GM18868 (cell line): ENCODE data around the gene TERT.

Source experiments
- ATAC-seq: cut with Tn5 transposase; IDR thresholded peaks from one replicate; pipeline ENCODE4 v1.9.1; 2021; ENCODE audit warnings: mild to moderate bottlenecking, moderate library complexity; ENCODE audit not compliant: unreplicated experiment

TERT gene

GRCh38 chr5:1209896-1210776 lies 84.7 kb downstream of the TERT start:
- ATAC-seq: no peak

- ATAC-seq: no peak
Measured at GRCh38 chr5:1209489-1209852, 85.4 kb downstream of the TERT start.

DNA sequence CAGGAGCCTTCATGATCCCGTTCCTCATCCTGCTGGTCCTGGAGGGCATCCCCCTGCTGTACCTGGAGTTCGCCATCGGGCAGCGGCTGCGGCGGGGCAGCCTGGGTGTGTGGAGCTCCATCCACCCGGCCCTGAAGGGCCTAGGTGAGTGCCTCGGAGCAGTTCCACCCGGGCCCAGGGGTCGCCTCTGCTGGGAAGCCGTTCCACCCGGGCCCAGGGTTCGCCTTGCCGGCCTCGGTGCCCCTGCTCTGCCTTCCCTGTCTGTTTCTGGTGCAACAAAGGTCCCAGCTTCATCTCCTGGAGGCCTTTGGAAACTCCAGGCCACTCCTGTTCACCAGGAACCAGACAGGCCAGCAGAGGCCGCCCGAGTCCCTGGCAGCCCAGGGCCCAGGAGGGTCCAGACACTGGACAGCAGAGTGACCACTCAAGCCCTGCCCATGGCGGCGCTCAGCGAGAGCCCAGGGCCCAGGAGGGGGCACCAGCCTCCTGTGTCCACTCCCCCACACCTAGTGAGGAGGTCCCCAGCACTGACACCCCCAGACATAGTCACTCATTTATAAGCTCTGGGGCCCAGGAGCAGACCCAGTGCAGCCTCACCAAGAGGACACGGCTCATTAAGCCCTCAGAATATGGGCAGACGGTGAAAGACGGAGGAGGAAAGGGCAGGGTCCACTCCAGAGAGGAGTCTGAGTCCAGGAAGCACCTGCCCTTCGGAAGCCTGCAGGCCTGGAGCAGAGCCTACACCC lies 86.0 kb downstream of the TERT start:
- no peak for ATAC-seq

DNA sequence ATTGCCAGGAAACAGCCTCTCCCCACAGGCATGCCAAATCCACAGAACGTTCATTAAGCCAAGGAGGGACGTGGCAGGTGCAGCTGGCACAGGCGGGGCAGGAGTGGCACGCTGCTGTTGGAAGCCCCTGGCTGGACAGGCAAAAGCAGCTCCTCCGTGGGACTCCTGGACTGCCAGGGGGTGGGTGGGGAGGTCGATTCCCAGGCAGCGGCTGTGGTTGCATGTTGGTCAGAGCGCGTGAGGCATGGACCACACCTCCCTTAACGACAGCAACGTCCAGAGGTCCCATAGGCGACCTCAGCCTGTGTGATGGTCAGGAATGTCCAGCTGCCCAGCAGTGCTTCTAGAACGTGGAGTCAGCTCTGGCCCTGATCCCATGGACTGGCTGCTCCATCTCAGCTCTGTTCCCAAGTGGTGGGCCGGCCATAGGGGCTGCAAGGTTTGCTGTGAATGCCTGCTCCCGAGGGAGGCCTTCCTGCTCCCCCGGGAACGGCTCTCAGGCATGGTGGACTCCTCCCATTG lies 86.6 kb downstream of the TERT start:
- no peak for ATAC-seq

DNA sequence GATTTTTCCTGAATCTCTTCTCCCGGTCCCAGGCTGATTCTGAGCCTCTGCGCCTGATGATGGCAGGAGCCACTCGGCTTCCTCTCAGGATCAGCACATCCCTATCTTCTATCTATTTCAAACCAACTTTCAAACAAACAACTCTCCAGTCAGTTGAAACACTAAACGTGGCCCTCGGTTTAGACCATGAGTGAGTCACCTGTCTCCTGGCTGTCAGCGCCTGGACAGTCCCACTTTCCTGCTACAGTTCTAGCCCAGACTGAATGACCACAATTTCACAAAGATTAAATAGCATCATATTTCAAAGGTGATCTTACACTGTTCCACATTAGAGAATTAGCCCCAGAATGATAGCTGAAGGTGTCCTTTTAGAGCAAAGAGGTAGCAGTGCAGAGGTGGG lies 87.3 kb downstream of the TERT start:
- ATAC-seq: no peak

GRCh38 chr5:1206521-1207412 lies 88.1 kb downstream of the TERT start:
- no peak for ATAC-seq

GRCh38 chr5:1205255-1206180 lies 89.3 kb downstream of the TERT start:
- ATAC-seq: no peak

- ATAC-seq: no peak
Measured at GRCh38 chr5:1204693-1205242, 90.1 kb downstream of the TERT start.

- ATAC-seq: no peak
Measured at GRCh38 chr5:1203968-1204692, 90.7 kb downstream of the TERT start.

DNA sequence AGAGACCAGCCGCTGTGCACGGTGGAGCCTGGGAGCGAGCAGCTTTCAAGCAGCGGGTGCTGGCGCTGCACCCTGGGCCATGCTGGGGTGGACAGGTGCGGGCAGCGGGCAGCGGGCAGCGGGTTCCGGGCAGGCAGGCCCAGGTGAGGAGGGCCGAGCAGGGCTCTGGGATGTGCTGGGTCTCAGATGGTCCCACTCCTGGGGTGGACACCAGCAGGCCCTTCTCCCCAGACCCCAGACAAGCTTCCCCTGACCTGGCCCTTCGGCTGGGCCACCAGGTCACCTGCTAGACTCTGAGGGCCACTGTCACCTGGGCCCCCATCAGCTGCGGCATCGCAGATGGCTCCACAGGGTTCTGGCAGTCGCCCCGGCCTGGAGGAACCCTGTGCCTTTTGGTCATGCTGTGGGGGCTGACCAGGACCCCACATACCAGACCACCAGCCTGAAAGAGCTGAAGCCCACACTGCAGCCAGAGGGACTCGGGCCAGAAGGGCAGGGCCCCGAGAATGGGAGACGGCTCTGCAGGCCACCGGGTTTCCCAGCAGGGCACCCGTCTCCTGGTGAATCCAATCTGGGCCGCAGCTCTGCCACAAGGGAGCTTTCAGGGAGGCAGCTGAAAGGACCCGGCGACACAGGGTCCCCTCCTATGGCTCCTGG lies 91.4 kb downstream of the TERT start:
- no peak for ATAC-seq
